SU-DHL-6 (cell line): ENCODE measurements around the gene CCDC194.

Source experiments
- H2AFZ ChIP-seq: fragments of 200-600 bp; sonication (generic); 2 replicates; pipeline ENCODE4 v1.6.1; 2014; ENCODE audit warnings: low read depth, mild to moderate bottlenecking, moderate library complexity, mixed read lengths, antibody characterized with exemption, low read length; ENCODE audit not compliant: severe bottlenecking
- H3F3A ChIP-seq: fragments of 200-600 bp; shearing (Covaris generic); 2 replicates; pipeline ENCODE4 v1.6.0; 2016; ENCODE audit warnings: antibody characterized with exemption, mild to moderate bottlenecking; ENCODE audit not compliant: insufficient read depth
- H3K27ac ChIP-seq: fragments of 200-600 bp; sonication (generic); 2 replicates; pipeline ENCODE4 v1.5.1; 2016; ENCODE audit warnings: low read depth, mild to moderate bottlenecking, low read length, moderate library complexity, mixed read lengths
- H3K27me3 ChIP-seq: fragments of 200-600 bp; sonication (generic), shearing (Covaris generic); 2 replicates; pipeline ENCODE4 v1.6.0; 2014; ENCODE audit warnings: mild to moderate bottlenecking, low read length
- H3K36me3 ChIP-seq: fragments of 200-600 bp; sonication (generic); 2 replicates; pipeline ENCODE4 v1.6.1; 2014; ENCODE audit warnings: mild to moderate bottlenecking, low read length, mixed read lengths
- H3K4me2 ChIP-seq: fragments of 300-600, 200-600 bp; shearing (Covaris generic), sonication (generic); 2 replicates; pipeline ENCODE4 v1.6.0; 2014; ENCODE audit warnings: low read length, low read depth, mild to moderate bottlenecking; ENCODE audit not compliant: poor library complexity, severe bottlenecking
- H3K4me3 ChIP-seq: fragments of 200-600 bp; sonication (generic); 2 replicates; pipeline ENCODE4 v1.5.1; 2014; ENCODE audit warnings: antibody characterized with exemption, low read length, mild to moderate bottlenecking, mixed read lengths; ENCODE audit not compliant: insufficient read depth, poor library complexity, severe bottlenecking
- H3K79me2 ChIP-seq: fragments of 200-600 bp; sonication (generic); 2 replicates; pipeline ENCODE4 v1.6.1; 2014; ENCODE audit warnings: mild to moderate bottlenecking, low read length, moderate library complexity; ENCODE audit not compliant: insufficient read depth
- H3K9ac ChIP-seq: fragments of 200-600 bp; sonication (generic); 2 replicates; pipeline ENCODE4 v1.7.0; 2014; ENCODE audit warnings: mild to moderate bottlenecking, low read length
- H3K9me2 ChIP-seq: fragments of 200-600 bp; sonication (generic); replicated peaks from 2 replicates; pipeline ENCODE4 v1.6.1; 2014; ENCODE audit warnings: low read length; ENCODE audit not compliant: insufficient read depth
- H3K9me3 ChIP-seq: fragments of 200-600 bp; sonication (generic); 2 replicates; pipeline ENCODE4 v1.6.1; 2014; ENCODE audit warnings: low read length, mixed read lengths; ENCODE audit not compliant: insufficient read depth
- H4K20me1 ChIP-seq: fragments of 200-600 bp; sonication (generic); 2 replicates; pipeline ENCODE4 v1.6.1; 2014; ENCODE audit warnings: low read depth, mild to moderate bottlenecking, antibody characterized with exemption, low read length, moderate library complexity, mixed read lengths
- CTCF ChIP-seq: fragments of 200-600 bp; sonication (generic); IDR thresholded peaks from one replicate; pipeline ENCODE4 v1.5.1; 2017; ENCODE audit warnings: antibody characterized with exemption, mild to moderate bottlenecking, low read length, moderate library complexity; ENCODE audit not compliant: insufficient read depth, poor library complexity, severe bottlenecking
- EZH2phosphoT487 ChIP-seq: fragments of 200-600 bp; sonication (generic), shearing (Covaris generic); conservative IDR thresholded peaks from 2 replicates; pipeline ENCODE4 v1.6.1; 2018; ENCODE audit warnings: mild to moderate bottlenecking, antibody characterized with exemption, low read length, moderate library complexity, mixed read lengths

CCDC194 gene

GRCh38 chr19:17346109-17346671, 47.8 kb downstream of the CCDC194 start:
- Histone ChIP-seq H3K4me3 (no peak overlapping the region), H3K79me2 (no peaks in the 10 kb centered on the region), H3K9me3 (no peaks in the 10 kb centered on the region), H3F3A (peaks cover 8% of the 10 kb centered on the region), H3K9ac (no peak overlapping the region), H3K4me2 (no peak overlapping the region), H4K20me1 (no peaks in the 10 kb centered on the region), H2AFZ (no peak overlapping the region), H3K27me3 (no peaks in the 10 kb centered on the region), H3K27ac (no peak overlapping the region), H3K36me3 (0 out of 2 replicates have a peak, but pooled peaks cover 4% of the 10 kb centered on the region), H3K9me2 (no peaks in the 10 kb centered on the region)
- TF ChIP-seq CTCF: peak; percentile 62
- no peak for TF ChIP-seq EZH2phosphoT487

GRCh38 chr19:17341845-17342244, 52.2 kb downstream of the CCDC194 start:
- Histone ChIP-seq H4K20me1 (no peaks in the 10 kb centered on the region), H3K27me3 (no peaks in the 10 kb centered on the region), H2AFZ (no peak overlapping the region), H3K4me2 (no peak overlapping the region), H3K79me2 (peaks cover 10% of the 10 kb centered on the region; the same call in 1 of the 2 replicates), H3K9ac (no peak overlapping the region), H3F3A (peaks cover 8% of the 10 kb centered on the region), H3K9me2 (no peaks in the 10 kb centered on the region), H3K4me3 (no peak overlapping the region), H3K36me3 (0 out of 2 replicates have a peak, but pooled peaks cover 4% of the 10 kb centered on the region), H3K27ac (no peak overlapping the region), H3K9me3 (no peaks in the 10 kb centered on the region)
- no peak for TF ChIP-seq EZH2phosphoT487
- TF ChIP-seq CTCF: no peak

- Histone ChIP-seq H3K27ac (no peak overlapping the region), H2AFZ (no peak overlapping the region), H3K9me3 (no peaks in the 10 kb centered on the region), H3K9me2 (no peaks in the 10 kb centered on the region), H3K27me3 (no peaks in the 10 kb centered on the region), H4K20me1 (no peaks in the 10 kb centered on the region), H3K4me2 (no peak overlapping the region), H3F3A (peaks cover 8% of the 10 kb centered on the region), H3K79me2 (peaks cover 14% of the 10 kb centered on the region; the same call in 1 of the 2 replicates), H3K36me3 (0 out of 2 replicates have a peak, but pooled peaks cover 4% of the 10 kb centered on the region), H3K4me3 (no peak overlapping the region), H3K9ac (no peak overlapping the region)
- no peak for TF ChIP-seq EZH2phosphoT487
- no peak for TF ChIP-seq CTCF
These were observed 52.6 kb downstream of the CCDC194 start for GRCh38 chr19:17341386-17341785.
